ENCODE results near the gene RFFL.

DNA sequence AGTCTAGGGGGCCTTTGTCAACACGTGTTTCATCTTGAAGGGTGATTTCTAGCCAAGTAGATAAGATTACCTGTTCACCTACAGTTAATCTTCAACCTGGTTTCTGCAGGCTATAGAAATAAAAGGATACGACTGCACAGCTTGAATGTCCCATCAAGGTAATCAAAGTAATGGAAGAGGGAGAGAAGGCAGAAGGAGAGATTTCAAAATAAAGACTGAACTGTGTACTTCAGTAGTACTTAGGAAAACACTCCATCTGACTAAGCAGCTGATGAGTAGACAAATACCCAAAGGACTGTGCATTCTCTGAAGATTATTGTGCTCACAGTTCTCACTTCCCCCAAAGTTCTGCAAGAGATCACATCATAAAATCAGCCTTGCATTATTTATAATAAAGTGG, 5.8 kb upstream of the RFFL start:
- TF ChIP-seq POLR2A (IDR thresholded peaks at IDR 0.05) (no peak), CTCF (IDR thresholded peaks at IDR 0.05) (no peak)

Data from uterus (tissue), 2 donors.